Measurements from ENCODE around the gene DNAJB4.
"Not testable (repeated sequence)": the region's sequence is repeated elsewhere in the genome, so short reads cannot be mapped to it uniquely, and the experiment has no call there.

DNAJB4 gene

DNA sequence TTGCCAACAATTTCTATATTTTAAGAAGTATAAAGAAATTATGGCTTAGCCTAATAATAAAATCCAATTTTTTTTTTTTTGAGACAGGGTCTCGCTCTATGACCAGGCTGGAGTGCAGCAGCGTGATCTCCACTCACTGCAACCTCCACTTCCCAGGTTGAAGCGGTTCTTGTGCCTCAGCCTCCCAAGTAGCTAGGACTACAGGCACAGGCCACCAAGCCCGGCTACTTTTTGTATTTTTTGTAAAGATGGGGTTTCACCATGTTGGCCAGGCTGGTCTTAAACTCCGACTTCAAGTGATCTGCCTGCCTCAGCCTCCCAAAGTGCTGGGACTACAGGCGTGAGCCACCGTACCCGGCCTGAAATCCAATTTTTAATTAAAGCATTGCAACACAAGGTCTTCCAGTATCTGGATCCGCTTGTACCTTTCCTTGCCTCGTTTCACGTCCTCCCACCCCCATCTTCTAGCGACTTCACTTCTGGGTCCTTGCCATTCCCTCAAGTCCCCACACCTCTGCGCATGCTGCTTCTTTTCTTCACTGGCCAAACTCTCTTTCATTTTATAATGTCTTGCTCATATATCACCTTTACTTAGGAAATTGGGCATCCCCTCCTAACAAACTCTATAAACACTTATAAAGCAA lies 28.2 kb upstream of the DNAJB4 start:
- Histone ChIP-seq H3K9me3 (ENCODE audit: control insufficient read depth, low read length) (no peaks in the 10 kb centered on the region), H3K4me1 (ENCODE audit: control insufficient read depth, insufficient read depth, low read length, poor library complexity, severe bottlenecking) (no peaks in the 10 kb centered on the region), H3K36me3 (ENCODE audit: control insufficient read depth, insufficient read depth, low read length) (peaks cover 38% of the 10 kb centered on the region), H3K27ac (ENCODE audit: low read depth, low read length, severe bottlenecking) (no peak overlapping the region), H3K4me3 (ENCODE audit: extremely low read depth, insufficient read depth, low read length, poor library complexity, severe bottlenecking) (peak overlapping the region; percentile 81)
- WGBS, 2 experiments (ENCODE audit: insufficient coverage in 2 of 2): 54 to 58% methylated on average over 11 to 12 of the region's 13 CpGs

DNA sequence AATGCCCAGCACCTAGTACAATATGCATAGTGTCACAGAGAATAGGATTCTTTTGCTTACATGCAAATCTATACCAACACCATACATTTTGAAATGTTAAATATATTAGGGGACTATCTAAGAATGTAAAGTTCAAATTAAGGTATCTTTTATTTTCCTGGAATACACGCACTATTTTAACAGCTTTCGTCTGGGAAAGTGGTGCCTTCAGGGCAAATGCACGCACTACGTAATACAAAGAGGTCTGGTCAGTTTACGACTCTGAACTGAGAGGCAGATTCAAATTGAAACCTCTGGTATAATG lies 26.8 kb upstream of the DNAJB4 start:
- WGBS, 2 experiments (ENCODE audit: insufficient coverage in 2 of 2): 0% methylated on average over 3 to 5 of the region's 5 CpGs
- Histone ChIP-seq H3K9me3 (ENCODE audit: control insufficient read depth, low read length) (no peaks in the 10 kb centered on the region), H3K36me3 (ENCODE audit: control insufficient read depth, insufficient read depth, low read length) (peaks cover 39% of the 10 kb centered on the region), H3K4me3 (ENCODE audit: extremely low read depth, insufficient read depth, low read length, poor library complexity, severe bottlenecking) (peak overlapping the region; percentile 81), H3K4me1 (ENCODE audit: control insufficient read depth, insufficient read depth, low read length, poor library complexity, severe bottlenecking) (no peaks in the 10 kb centered on the region), H3K27ac (ENCODE audit: low read depth, low read length, severe bottlenecking) (peak overlapping the region; percentile 97)

DNA sequence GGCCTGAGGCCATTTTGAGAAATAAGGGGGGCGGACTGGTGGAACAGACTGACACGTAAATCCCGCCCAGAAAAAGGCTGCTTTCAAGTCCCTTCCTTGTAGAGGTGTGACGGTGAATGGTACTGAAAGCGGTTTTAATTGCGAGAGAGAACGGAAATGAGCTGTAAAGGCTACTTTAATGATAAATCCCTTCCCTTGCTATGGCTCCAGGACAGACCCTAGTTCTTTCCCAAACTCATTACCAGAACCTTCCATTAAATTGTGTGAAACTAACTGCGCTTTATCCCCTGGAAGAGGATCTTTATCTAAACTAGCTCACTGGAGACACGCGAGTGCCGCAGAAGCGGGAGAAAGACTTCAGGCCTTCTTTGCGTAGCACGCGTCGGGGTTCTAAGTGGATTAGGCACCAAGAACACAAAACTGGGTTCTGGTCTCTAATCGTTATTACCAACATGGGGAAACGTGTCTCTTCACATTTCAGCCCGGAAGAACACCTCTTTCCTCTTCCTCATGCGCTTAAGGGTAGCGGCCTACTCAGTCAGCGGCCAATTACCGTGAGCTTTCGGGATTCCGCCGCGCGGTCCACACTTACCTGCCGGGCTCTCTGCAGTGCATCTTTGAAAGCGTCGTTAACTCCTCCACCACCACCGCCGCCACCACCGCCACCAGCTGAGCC lies 26.3 kb upstream of the DNAJB4 start:
- Histone ChIP-seq H3K4me3 (ENCODE audit: extremely low read depth, insufficient read depth, low read length, poor library complexity, severe bottlenecking) (peak overlapping the region; percentile 81), H3K4me1 (ENCODE audit: control insufficient read depth, insufficient read depth, low read length, poor library complexity, severe bottlenecking) (no peaks in the 10 kb centered on the region), H3K9me3 (ENCODE audit: control insufficient read depth, low read length) (no peaks in the 10 kb centered on the region), H3K27ac (ENCODE audit: low read depth, low read length, severe bottlenecking) (peak overlapping the region; percentile 97), H3K36me3 (ENCODE audit: control insufficient read depth, insufficient read depth, low read length) (peaks cover 39% of the 10 kb centered on the region)
- 0% methylated on average over 18 to 27 of the region's 34 CpGs for WGBS, 2 experiments (ENCODE audit: insufficient coverage in 2 of 2)

DNA sequence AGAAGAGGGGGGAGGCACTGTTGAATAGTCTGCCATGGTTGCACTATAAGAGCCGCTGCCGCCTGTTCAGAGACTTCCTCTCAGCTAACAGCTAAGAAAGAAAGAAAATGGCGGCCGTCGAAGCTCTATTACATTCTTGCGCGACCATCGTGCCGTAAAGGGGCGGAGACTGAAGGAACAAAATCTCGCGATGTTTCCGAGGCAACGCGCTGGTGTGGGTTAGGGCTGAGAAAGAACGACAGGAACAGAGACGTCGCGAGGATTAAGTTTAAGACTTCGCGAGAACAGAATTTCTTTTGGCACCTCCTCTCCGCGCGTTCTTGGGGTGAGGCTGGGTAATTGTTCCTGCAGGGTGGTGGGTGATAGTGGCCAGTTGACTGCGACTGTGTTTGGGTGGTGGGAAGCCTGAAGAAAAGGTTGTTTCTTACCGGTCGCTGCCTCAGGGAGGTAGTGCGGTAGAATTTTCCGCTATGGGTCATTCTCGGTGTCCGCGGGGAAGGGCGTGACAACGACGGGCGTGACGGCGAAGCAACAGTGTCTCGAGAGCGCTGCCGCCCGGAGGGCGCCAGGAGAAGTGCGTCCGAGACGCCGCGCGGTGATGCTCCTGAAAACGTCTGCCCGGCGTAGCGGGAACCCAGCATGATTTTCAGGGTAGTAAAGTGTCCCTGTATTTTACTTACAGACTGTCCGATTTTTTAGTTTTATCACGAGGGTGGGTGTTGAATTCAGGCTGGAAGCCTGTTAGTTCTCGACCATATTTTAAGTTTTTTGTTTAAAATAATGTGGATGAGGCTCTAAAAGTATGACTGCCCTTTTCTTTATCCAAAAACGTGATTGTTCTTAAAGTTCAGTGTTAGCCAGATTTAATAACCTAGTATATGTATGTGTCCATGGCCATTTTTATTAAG lies 25.5 kb upstream of the DNAJB4 start, which contains the start of gene FUBP1:
FUBP1 (minus strand) TSS at position 104 of the 908 bp plus-strand sequence; CDS start at position 36, 68 bp downstream.
- H3K36me3 ChIP-seq (ENCODE audit: control insufficient read depth, insufficient read depth, low read length): peaks cover 36% of the 10 kb centered on the region
- no peaks in the 10 kb centered on the region for H3K9me3 ChIP-seq (ENCODE audit: control insufficient read depth, low read length)
- peak within 1 kb of the TSS; percentile 97 for H3K27ac ChIP-seq (ENCODE audit: low read depth, low read length, severe bottlenecking)
- 0 to 3% methylated on average over 27 to 46 of the region's 57 CpGs for WGBS, 2 experiments (ENCODE audit: insufficient coverage in 2 of 2)
- H3K4me3 ChIP-seq (ENCODE audit: extremely low read depth, insufficient read depth, low read length, poor library complexity, severe bottlenecking): peak within 1 kb of the TSS; percentile 81
- no peaks in the 10 kb centered on the region for H3K4me1 ChIP-seq (ENCODE audit: control insufficient read depth, insufficient read depth, low read length, poor library complexity, severe bottlenecking)

DNA sequence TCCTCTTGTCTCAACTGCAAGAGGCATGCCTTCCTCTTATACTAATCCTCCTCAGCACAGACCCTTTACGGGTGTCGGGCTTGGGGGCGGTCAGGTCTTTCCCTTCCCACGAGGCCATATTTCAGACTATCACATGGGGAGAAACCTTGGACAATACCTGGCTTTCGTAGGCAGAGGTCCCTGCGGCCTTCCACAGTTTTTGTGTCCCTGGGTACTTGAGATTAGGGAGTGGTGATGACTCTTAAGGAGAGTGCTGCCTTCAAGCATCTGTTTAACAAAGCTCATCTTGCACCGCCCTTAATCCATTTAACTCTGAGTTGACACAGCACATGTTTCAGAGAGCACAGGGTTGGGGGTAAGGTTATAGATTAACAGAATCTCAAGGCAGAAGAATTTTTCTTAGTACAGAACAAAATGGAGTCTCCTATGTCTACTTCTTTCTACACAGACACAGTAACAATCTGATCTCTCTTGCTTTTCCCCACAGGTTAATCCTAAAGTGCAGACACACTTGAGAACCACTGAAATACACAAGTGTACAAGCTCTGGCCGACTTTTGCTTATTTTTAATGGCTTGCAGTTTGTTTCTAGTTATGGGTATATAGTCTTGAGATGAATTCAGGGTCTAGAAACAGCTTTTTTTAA lies 21.3 kb upstream of the DNAJB4 start:
- H3K36me3 ChIP-seq (ENCODE audit: control insufficient read depth, insufficient read depth, low read length): peaks cover 41% of the 10 kb centered on the region
- H3K4me1 ChIP-seq (ENCODE audit: control insufficient read depth, insufficient read depth, low read length, poor library complexity, severe bottlenecking); H3K27ac ChIP-seq (ENCODE audit: low read depth, low read length, severe bottlenecking); H3K4me3 ChIP-seq (ENCODE audit: extremely low read depth, insufficient read depth, low read length, poor library complexity, severe bottlenecking); H3K9me3 ChIP-seq (ENCODE audit: control insufficient read depth, low read length): not testable (repeated sequence)
- 88 to 94% methylated on average over 4 to 7 of the region's 8 CpGs for WGBS, 2 experiments (ENCODE audit: insufficient coverage in 2 of 2)

DNA sequence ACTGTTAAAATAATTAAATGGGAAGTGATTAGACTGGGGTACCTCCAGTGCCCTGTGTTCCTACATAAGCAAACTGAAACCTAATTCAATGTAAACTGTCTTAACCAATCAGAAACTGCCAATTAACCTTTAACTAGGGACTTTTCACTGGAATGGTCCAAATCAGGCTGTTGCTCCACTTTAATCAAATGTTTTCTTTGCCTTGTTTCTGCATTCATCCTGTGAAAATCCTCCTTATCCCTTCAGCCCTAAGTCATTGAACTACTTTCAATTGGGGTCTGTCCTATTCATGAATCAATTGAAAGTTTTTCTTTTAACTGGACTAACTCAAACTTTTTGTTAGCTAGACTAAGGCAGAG lies 20.8 kb upstream of the DNAJB4 start:
- Histone ChIP-seq H3K4me1 (ENCODE audit: control insufficient read depth, insufficient read depth, low read length, poor library complexity, severe bottlenecking) (no peaks in the 10 kb centered on the region), H3K4me3 (ENCODE audit: extremely low read depth, insufficient read depth, low read length, poor library complexity, severe bottlenecking) (no peak overlapping the region), H3K27ac (ENCODE audit: low read depth, low read length, severe bottlenecking) (no peak overlapping the region), H3K9me3 (ENCODE audit: control insufficient read depth, low read length) (no peaks in the 10 kb centered on the region), H3K36me3 (ENCODE audit: control insufficient read depth, insufficient read depth, low read length) (peaks cover 44% of the 10 kb centered on the region)

DNA sequence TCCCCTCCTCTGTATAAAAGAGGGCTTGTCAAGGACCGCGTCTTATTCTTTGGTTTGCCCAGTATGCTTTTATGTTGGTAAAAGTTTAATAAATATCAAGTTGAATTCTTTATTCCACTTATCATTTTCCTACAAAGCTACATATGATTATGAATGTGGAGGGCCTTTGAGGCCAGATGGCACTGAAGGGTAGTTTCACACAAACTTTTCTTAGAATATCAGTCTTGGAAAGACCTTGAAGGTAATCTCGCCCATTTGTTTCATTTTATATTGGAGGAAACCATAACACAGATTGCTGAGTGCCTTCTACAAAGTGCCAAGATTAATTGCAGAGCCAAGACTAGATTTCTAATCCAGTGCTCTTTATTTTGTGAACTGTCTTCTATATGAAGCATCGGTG lies 20.1 kb upstream of the DNAJB4 start:
- peaks cover 44% of the 10 kb centered on the region for H3K36me3 ChIP-seq (ENCODE audit: control insufficient read depth, insufficient read depth, low read length)
- no peaks in the 10 kb centered on the region for H3K9me3 ChIP-seq (ENCODE audit: control insufficient read depth, low read length)
- no peaks in the 10 kb centered on the region for H3K4me1 ChIP-seq (ENCODE audit: control insufficient read depth, insufficient read depth, low read length, poor library complexity, severe bottlenecking)
- H3K4me3 ChIP-seq (ENCODE audit: extremely low read depth, insufficient read depth, low read length, poor library complexity, severe bottlenecking): no peak overlapping the region
- 80 to 83% methylated on average over 1 of the region's 4 CpGs for WGBS, 2 experiments (ENCODE audit: insufficient coverage in 2 of 2)
- H3K27ac ChIP-seq (ENCODE audit: low read depth, low read length, severe bottlenecking): no peak overlapping the region

DNA sequence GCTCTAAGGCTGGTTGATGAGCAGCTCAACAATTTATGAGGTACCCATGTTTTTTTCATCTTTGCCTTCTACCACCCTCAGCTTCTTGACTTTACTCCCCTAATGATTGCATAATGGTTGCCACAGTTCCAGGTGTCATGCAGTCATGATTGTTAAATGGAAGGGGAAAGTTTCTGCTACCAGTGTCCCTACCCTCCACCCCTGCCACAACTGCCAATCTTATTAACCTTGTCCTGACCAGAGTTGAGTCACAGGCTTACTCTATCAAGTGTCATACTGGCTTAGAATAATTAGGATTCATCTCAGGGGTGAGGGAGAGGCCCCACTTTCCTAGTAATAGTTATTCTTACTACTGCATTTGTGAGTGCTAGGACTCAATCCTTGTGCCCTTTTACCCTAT lies 17.9 kb upstream of the DNAJB4 start:
- H3K9me3 ChIP-seq (ENCODE audit: control insufficient read depth, low read length): no peaks in the 10 kb centered on the region
- no peak overlapping the region for H3K4me3 ChIP-seq (ENCODE audit: extremely low read depth, insufficient read depth, low read length, poor library complexity, severe bottlenecking)
- no peak overlapping the region for H3K27ac ChIP-seq (ENCODE audit: low read depth, low read length, severe bottlenecking)
- H3K36me3 ChIP-seq (ENCODE audit: control insufficient read depth, insufficient read depth, low read length): peaks cover 50% of the 10 kb centered on the region
- H3K4me1 ChIP-seq (ENCODE audit: control insufficient read depth, insufficient read depth, low read length, poor library complexity, severe bottlenecking): no peaks in the 10 kb centered on the region

DNA sequence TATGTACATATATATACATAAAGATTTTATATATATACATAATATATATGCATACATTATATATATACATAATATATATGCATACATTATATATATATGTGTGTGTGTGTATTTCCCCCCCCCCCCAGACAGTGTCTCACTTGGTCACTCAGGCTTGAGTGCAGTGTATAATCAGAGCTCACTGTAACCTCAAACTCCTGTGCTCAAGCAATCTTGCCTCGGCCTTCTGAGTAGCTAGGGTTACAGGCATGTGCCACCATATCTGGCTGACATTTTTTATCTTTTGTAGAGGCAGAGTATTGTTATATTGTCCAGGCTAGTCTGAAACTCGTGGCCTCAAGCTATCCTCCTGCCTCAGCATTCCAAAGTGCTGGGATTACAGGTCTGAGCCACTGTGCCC lies 16.8 kb upstream of the DNAJB4 start:
- 93 to 100% methylated on average over 2 of the region's 2 CpGs for WGBS, 2 experiments (ENCODE audit: insufficient coverage in 2 of 2)

DNA sequence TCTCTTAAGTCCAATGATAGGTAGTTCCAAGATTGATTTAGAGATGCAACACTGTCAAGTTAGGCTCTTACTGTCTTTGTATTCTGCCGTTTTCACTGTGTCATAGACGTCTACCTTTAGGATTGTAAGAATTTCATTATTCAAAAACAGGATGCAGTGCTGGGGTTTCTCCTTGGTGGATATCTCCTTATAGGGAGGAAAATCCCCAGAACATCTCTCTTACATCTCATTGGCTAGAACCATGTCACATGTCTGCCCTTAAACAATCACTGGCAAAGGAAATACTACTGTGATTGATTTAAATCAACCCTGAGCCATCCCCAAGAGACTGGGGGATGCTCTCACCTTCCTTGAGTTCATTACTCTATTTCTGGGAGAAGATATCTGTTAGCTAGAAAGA lies 15.0 kb upstream of the DNAJB4 start:
- Histone ChIP-seq H3K9me3 (ENCODE audit: control insufficient read depth, low read length) (no peaks in the 10 kb centered on the region), H3K4me3 (ENCODE audit: extremely low read depth, insufficient read depth, low read length, poor library complexity, severe bottlenecking) (no peak overlapping the region), H3K36me3 (ENCODE audit: control insufficient read depth, insufficient read depth, low read length) (peaks cover 57% of the 10 kb centered on the region), H3K27ac (ENCODE audit: low read depth, low read length, severe bottlenecking) (no peak overlapping the region), H3K4me1 (ENCODE audit: control insufficient read depth, insufficient read depth, low read length, poor library complexity, severe bottlenecking) (no peaks in the 10 kb centered on the region)
- 90% methylated on average over 1 of the region's 2 CpGs; no CpG with 5 or more reads in 1 of the 2 experiments for WGBS, 2 experiments (ENCODE audit: insufficient coverage in 2 of 2)

More for the DNA sequence above, 16.8 kb upstream of the DNAJB4 start:
- Histone ChIP-seq H3K9me3 (ENCODE audit: control insufficient read depth, low read length) (no peaks in the 10 kb centered on the region), H3K4me1 (ENCODE audit: control insufficient read depth, insufficient read depth, low read length, poor library complexity, severe bottlenecking) (no peaks in the 10 kb centered on the region), H3K4me3 (ENCODE audit: extremely low read depth, insufficient read depth, low read length, poor library complexity, severe bottlenecking) (no peak overlapping the region), H3K36me3 (ENCODE audit: control insufficient read depth, insufficient read depth, low read length) (peaks cover 53% of the 10 kb centered on the region), H3K27ac (ENCODE audit: low read depth, low read length, severe bottlenecking) (no peak overlapping the region)

Measured in mesodermal cell (in vitro differentiated cells).